Endothelial cell of umbilical vein (primary cell): ENCODE data around the gene PPM1J. TPM values are rescaled to one million over a fixed set of nuclear protein-coding genes. Genes with fewer than 3 reads are reported as not detected.

ENCODE experiments used
- BruUV-seq: library from RNA; stranded (reverse); fragments of 400-500 nt; replicated peaks from 2 replicates; lab custom pipeline; 2021; lab: Mats Ljungman, UMichigan
- CTCF ChIA-PET: fragments of 300-600, 350-600 bp; sonication (Branson Sonifier 250); formaldehyde crosslinking; loops from one replicate; lab custom pipeline; 2021; ENCODE audit warnings: antibody characterized with exemption, inconsistent platforms; lab: Charles Lee
- POLR2A ChIA-PET: fragments of 300-600, 350-600 bp; sonication (Branson Sonifier 250); formaldehyde crosslinking; loops from one replicate; lab custom pipeline; 2021; ENCODE audit warnings: antibody characterized with exemption, inconsistent platforms; lab: Charles Lee
- DNase-seq: peaks from one replicate; pipeline ENCODE4 v3.0.0-alpha.2; 2011; ENCODE audit warnings: low read depth, low spot score
- FAIRE-seq: peaks from 2 replicates; lab custom pipeline; 2011; peaks lifted over from hg19 to GRCh38; lab: Jason Lieb, UNC
- H2AFZ ChIP-seq: 2 replicates; pipeline ENCODE4 v1.6.0; 2012; ENCODE audit warnings: low read depth, low read length, control low read depth, inconsistent platforms
- H3K27ac ChIP-seq: 2 replicates; pipeline ENCODE4 v1.5.1; 2011; ENCODE audit warnings: low read depth, mild to moderate bottlenecking, control low read depth, low read length, moderate library complexity; ENCODE audit not compliant: insufficient read depth
- H3K27me3 ChIP-seq, 2 experiments: 2 replicates each; pipeline versions ENCODE4 v1.6.0 to v1.6.1; 2011; ENCODE audit warnings: low read length in 2 of 2, mixed read lengths in 1 of 2; ENCODE audit not compliant: control insufficient read depth in 2 of 2, insufficient read depth in 2 of 2
- H3K36me3 ChIP-seq, 2 experiments: 2 replicates in 1 of 2; 3 replicates in 1 of 2; pipeline ENCODE4 v1.5.1; 2011; ENCODE audit warnings: low read length in 2 of 2, mild to moderate bottlenecking in 1 of 2, moderate library complexity in 1 of 2; ENCODE audit not compliant: control insufficient read depth in 2 of 2, insufficient read depth in 2 of 2; ENCODE audit errors: extremely low read depth in 1 of 2
- H3K4me1 ChIP-seq: 3 replicates; pipeline ENCODE4 v1.5.1; 2011; ENCODE audit warnings: mild to moderate bottlenecking, low read length; ENCODE audit not compliant: control insufficient read depth, insufficient read depth; ENCODE audit errors: extremely low read depth
- H3K4me2 ChIP-seq: 2 replicates; pipeline ENCODE4 v1.6.1; 2011; ENCODE audit warnings: low read length, control low read depth, mixed read lengths; ENCODE audit not compliant: insufficient read depth
- H3K4me3 ChIP-seq, 3 experiments: fragments of 200-600 bp in 1 of 3; sonication (generic), shearing (Covaris generic) in 1 of 3; replicated peaks in 1 of 3; 2 replicates each; pipeline ENCODE4 v1.5.1; 2011 to 2016; ENCODE audit warnings: control low read depth in 3 of 3, low read length in 3 of 3, mild to moderate bottlenecking in 2 of 3, inconsistent platforms in 1 of 3, low read depth in 1 of 3, moderate library complexity in 1 of 3; ENCODE audit not compliant: insufficient read depth in 1 of 3
- H3K79me2 ChIP-seq: 2 replicates; pipeline ENCODE4 v1.6.0; 2012; ENCODE audit warnings: low read length, inconsistent platforms; ENCODE audit not compliant: control insufficient read depth, insufficient read depth
- H3K9ac ChIP-seq: replicated peaks from 2 replicates; pipeline ENCODE3; 2011; ENCODE audit warnings: low read length, control low read depth; ENCODE audit not compliant: insufficient read depth; ENCODE audit errors: extremely low read depth
- H3K9me1 ChIP-seq: replicated peaks from 3 replicates; pipeline ENCODE4 v1.6.0; 2011; ENCODE audit warnings: mild to moderate bottlenecking, low read length; ENCODE audit not compliant: control insufficient read depth, insufficient read depth; ENCODE audit errors: extremely low read depth
- H3K9me3 ChIP-seq: replicated peaks from 2 replicates; pipeline ENCODE4 v1.5.1; 2012; ENCODE audit warnings: low read length, inconsistent platforms; ENCODE audit not compliant: control insufficient read depth, insufficient read depth
- H4K20me1 ChIP-seq: replicated peaks from 2 replicates; pipeline ENCODE3; 2011; ENCODE audit warnings: mild to moderate bottlenecking, low read length; ENCODE audit not compliant: control insufficient read depth, insufficient read depth; ENCODE audit errors: extremely low read depth
- CTCF ChIP-seq, 2 donors: IDR thresholded peaks; 1 replicate in 1 of 2; 2 replicates in 1 of 2; pipeline ENCODE4 v1.5.1; 2011; ENCODE audit warnings: low read length in 2 of 2, mild to moderate bottlenecking in 2 of 2, moderate library complexity in 2 of 2, control low read depth in 1 of 2, inconsistent platforms in 1 of 2, low read depth in 1 of 2; ENCODE audit not compliant: insufficient read depth in 1 of 2; ENCODE audit errors: extremely low read depth in 1 of 2
- EZH2 ChIP-seq: IDR thresholded peaks from 2 replicates; pipeline ENCODE4 v1.6.1; 2012; ENCODE audit warnings: borderline replicate concordance, low read depth, mild to moderate bottlenecking, moderate library complexity, low read length, inconsistent platforms; ENCODE audit not compliant: severe bottlenecking
- FOS ChIP-seq: IDR thresholded peaks from 2 replicates; pipeline ENCODE4 v1.6.1; 2011; ENCODE audit warnings: mild to moderate bottlenecking, low read length, moderate library complexity, borderline replicate concordance; ENCODE audit not compliant: insufficient read depth
- GATA2 ChIP-seq: IDR thresholded peaks from 2 replicates; pipeline ENCODE4 v1.7.0; 2011; ENCODE audit warnings: low read depth, mild to moderate bottlenecking, moderate library complexity, mixed read lengths, low read length; ENCODE audit not compliant: insufficient read length, insufficient read depth
- MAX ChIP-seq: IDR thresholded peaks from 2 replicates; pipeline ENCODE4 v1.6.1; 2011; ENCODE audit not compliant: insufficient read depth, insufficient read length
- MYC ChIP-seq: IDR thresholded peaks from one replicate; pipeline ENCODE4 v1.6.1; 2011; ENCODE audit warnings: mild to moderate bottlenecking, low read depth, low read length
- POLR2A ChIP-seq: IDR thresholded peaks from 2 replicates; pipeline ENCODE4 v1.6.1; 2012; ENCODE audit warnings: low read depth, mild to moderate bottlenecking, control low read depth, low read length
- POLR2AphosphoS5 ChIP-seq: IDR thresholded peaks from 2 replicates; pipeline ENCODE4 v1.6.1; 2012; ENCODE audit warnings: low read depth, mild to moderate bottlenecking, control low read depth, low read length, moderate library complexity; ENCODE audit not compliant: insufficient read depth
- dilution Hi-C: fragments of 300-500 bp; cut with MboI; formaldehyde crosslinking; loops from one replicate; pipeline ENCODE4 v1.15.0; 2019; ENCODE audit warnings: low sequenced_read_pairs; ENCODE audit not compliant: extremely low pct_ligation_motif_present
- intact Hi-C: fragments of 100-400 bp; cut with micrococcal nuclease; formaldehyde crosslinking; loops from one replicate; pipeline ENCODE4 v1.10.0; 2022
- polyA plus RNA-seq, 4 experiments: library from polyadenylated mRNA; depleted of rRNA in 3 of 4; stranded (reverse) in 3 of 4; unstranded in 1 of 4; fragments of >200 nt; gene quantifications; 2 replicates each; pipeline versions ENCODE4 v1.2.1 to v1.2.3, GENCODE V29; 2011 to 2012; ENCODE audit warnings: missing spikeins in 1 of 4
- total RNA-seq: library from RNA; stranded (reverse); gene quantifications from 2 replicates; pipeline ENCODE4 v1.2.3, GENCODE V29; 2021

PPM1J gene
- total and polyA plus RNA-seq, 2 donors (not counting 3 experiments of a cell fraction or from before 2014, with no cell fraction given), result 1.7 to 3.1 TPM

- peak; percentile 28 for TF ChIP-seq GATA2
- no peak for TF ChIP-seq POLR2AphosphoS5
- no peak for TF ChIP-seq CTCF (IDR thresholded peaks at IDR 0.05; ENCODE audit: extremely low read depth in 1 of 2, insufficient read depth in 1 of 2, low read depth in 1 of 2, low read length in 2 of 2)
- no peak for TF ChIP-seq MYC
- TF ChIP-seq MAX, result no peak
- no peak for TF ChIP-seq FOS
- TF ChIP-seq POLR2A, result peak; percentile 52
- TF ChIP-seq EZH2, result no peak
- Histone ChIP-seq H4K20me1 (no peaks in the 10 kb centered on the region), H3K27me3 (no peaks in the 10 kb centered on the region), H2AFZ (no peak overlapping the region), H3K4me2 (no peak overlapping the region), H3K36me3 (peaks cover 20 to 47% of the 10 kb centered on the region in 2 experiments), H3K27ac (no peak overlapping the region), H3K9me3 (no peaks in the 10 kb centered on the region), H3K79me2 (peaks cover 15% of the 10 kb centered on the region), H3K9ac (no peak overlapping the region), H3K4me1 (peaks cover 50% of the 10 kb centered on the region), H3K9me1 (no peaks in the 10 kb centered on the region), H3K4me3 (no peak overlapping the region)
- ChIA-PET CTCF (interaction anchor here (1.1 to 6.7 kb wide), 2 partner anchors 25 to 329 kb away, joined by 3 to 57 read pairs; partner anchors contain the start of gene MOV10), POLR2A (interaction anchor here (0.8 kb wide), 1 partner anchor 258 kb away, joined by 3 read pairs; the partner anchor contains the start of gene SLC16A1)
- intact Hi-C loops, result no loop called here
- DNase-seq (peak; percentile 23), FAIRE-seq (no peak)
- no TSS peak for BruUV-seq
- dilution Hi-C loops, result no loop called here
Measured at GRCh38 chr1:112698366-112699310, 16.5 kb downstream of the PPM1J start.
